Loucy (cell line): ENCODE data around the gene FHIT.

Source experiments
- CTCF ChIP-seq: fragments of 200-600 bp; sonication (generic); conservative IDR thresholded peaks from 2 replicates; pipeline ENCODE4 v1.5.1; 2014; ENCODE audit warnings: mild to moderate bottlenecking, antibody characterized with exemption, low read length
- EZH2phosphoT487 ChIP-seq: fragments of 200-600 bp; IDR thresholded peaks from 2 replicates; pipeline ENCODE4 v1.6.1; 2018; ENCODE audit warnings: antibody characterized with exemption, mild to moderate bottlenecking, moderate library complexity, borderline replicate concordance

- TF ChIP-seq CTCF (no peak), EZH2phosphoT487 (no peak)
These were observed 657.2 kb downstream of the FHIT start for GRCh38 chr3:60594025-60594424.
